ENCODE data around the gene ALLC. TPM values are rescaled to one million over a fixed set of nuclear protein-coding genes. Genes with fewer than 3 reads are reported as not detected.

Gene ALLC
- total RNA-seq, 2 donors from 2014 or later, result not detected

DNA sequence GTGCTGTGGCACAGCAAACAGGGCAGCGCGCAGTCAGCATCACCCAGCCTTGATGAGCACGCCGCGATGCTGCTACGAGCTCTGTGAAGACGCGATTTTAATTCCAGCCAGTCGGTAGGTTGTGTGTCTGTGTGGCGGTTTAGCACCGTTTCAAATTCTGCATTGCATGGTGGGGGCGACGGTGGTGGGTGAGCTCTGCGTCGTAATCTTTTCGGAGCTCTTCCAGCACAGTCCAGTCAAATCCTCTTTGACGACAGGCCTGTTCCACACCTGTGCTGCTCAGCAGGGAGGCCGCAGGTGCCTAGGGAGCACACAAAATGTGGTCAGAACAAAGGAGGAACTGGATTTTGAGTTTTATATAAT lies 8.6 kb downstream of the ALLC start:
- no peak for ATAC-seq
- no peak for DNase-seq
- intact Hi-C loops (cut with DNase I, micrococcal nuclease), result no loop called here

DNA sequence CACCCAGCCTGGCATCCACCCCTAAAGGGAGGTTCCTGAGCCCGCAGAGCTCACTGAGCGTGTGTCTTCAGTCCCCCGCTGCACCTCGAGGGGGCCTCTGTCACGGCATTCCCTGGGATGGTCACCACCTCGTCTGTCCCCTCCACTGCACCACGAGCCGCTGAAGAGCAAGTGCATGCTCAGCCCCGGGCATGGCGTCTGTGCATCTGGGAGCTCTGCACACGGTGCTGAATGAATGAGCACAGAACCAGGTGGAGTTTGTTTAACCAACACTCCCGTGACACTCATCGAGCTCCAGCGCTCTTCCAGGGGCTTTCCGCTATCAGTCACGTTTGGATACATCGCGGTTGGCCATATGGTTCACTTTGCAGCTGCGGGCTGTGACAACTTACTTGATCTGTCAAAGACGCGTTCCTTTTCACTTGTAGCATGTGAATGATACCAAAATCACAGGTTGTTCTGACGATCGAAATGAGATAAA lies 9.2 kb downstream of the ALLC start:
- intact Hi-C loops (cut with DNase I, micrococcal nuclease), result no loop called here
- DNase-seq (no peak), ATAC-seq (no peak)

- ATAC-seq (no peak), DNase-seq (no peak)
- intact Hi-C loops (cut with DNase I, micrococcal nuclease), result no loop called here
Observed at GRCh38 chr2:3669656-3670055, 11.7 kb downstream of the ALLC start.

- intact Hi-C loops (cut with DNase I, micrococcal nuclease), result no loop called here
- DNase-seq (no peak), ATAC-seq (no peak)
Observed at GRCh38 chr2:3670376-3670775, 12.4 kb downstream of the ALLC start.

DNA sequence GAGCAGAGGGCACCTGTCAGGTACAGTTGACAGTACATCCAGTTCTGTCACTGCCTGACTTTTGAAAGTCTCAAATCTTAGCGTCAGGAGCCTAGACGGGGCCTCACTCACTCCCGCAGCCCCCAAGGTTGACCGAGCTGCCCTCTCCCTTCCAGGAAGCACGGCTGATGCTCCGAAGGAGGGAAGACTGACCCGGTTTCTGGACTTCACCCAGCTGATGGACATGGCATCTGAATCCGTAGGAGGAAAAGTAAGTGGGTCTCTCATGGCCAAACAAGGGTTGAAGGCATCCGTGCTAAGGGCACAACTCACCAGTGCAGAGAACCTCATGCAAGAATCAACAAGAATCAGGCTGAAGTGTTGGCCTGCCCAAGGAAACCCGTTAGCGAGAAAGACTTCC lies 12.9 kb downstream of the ALLC start:
- DNase-seq, result no peak
- ATAC-seq, result no peak
- intact Hi-C loops (cut with DNase I, micrococcal nuclease), result no loop called here

DNA sequence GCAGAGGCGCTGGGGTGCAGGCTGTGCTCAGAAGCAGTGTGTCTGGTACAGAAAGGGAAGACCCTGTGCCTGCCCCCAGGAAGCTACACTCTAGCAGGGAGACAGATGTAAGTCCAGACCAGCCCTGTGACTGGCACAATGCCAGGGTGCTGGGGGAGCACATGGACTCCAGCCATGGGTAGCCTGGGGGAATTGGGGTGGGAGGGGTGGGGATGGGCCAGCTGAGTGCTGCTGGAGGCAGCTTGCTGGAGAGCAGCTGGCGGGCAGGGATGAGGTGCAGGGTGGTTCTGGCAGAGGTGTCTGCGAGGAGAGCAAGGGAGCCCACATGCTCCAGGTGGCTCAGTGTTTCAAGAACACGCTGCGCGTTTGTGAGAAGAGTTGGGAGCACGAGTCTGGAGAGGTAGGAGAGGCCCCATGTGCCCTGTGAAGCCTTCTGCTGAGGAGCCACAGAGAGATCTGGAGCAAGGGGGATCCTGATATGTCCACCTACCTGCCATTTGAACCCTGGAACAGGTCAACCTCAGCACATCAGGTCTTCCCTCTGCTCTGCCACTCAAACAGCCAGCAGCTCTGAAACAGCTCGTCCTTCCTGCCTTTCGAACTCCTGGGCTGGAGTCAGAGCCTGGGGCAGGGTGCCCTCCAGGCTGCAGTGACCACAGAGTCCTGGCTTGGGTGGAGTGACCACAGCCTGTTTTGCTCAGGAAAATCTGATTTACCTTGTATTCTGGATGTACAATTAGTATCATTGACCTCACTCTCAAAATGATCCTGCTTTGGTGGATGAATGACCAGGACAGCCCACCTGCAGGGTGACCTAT lies 15.1 kb downstream of the ALLC start:
- ATAC-seq (no peak), DNase-seq (no peak)
- intact Hi-C loops (cut with DNase I, micrococcal nuclease), result no loop called here

DNA sequence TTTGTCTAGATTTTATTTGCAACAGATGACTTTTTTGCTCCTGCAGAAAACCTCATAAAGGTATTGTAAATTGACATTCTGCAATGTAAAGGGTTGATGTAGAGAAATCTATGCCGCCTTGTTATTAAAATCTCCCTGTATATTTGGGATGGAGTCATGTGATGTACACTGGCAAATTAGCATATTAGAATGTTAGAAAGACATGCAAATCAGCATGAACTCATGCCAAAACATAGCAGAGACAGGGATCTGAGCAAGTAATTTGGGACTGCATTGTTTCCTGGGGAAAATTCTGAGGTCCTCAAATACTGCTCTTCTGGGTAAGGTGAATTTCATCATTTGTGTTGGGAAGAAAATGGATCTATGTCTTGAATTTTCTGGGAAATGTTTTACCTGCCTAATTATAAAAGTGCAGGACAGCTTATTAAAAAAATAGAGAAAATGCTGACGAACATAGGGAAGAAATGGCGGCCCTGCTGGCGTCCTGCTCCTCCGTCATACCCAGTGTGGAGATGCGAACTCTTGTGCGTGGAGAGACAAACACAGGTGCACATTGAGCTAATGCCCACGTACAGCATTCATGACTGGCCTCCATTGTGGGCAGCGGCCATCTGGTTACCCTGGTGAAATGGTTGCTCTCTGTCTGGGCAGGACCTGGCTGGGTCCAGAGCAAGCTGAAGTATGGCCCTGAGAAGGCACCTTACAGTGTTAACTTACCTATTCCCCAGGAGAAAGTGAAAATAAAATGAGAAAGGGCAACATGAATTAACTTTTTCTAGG lies 16.3 kb downstream of the ALLC start:
- intact Hi-C loops (cut with DNase I, micrococcal nuclease), result no loop called here
- ATAC-seq (no peak), DNase-seq (no peak)

GRCh38 chr2:3675687-3676086 lies 17.7 kb downstream of the ALLC start:
- ATAC-seq, result no peak
- DNase-seq, result no peak
- intact Hi-C loops (cut with DNase I, micrococcal nuclease), result no loop called here

- DNase-seq, result no peak
- no peak for ATAC-seq
- intact Hi-C loops (cut with DNase I, micrococcal nuclease), result no loop called here
Observed at GRCh38 chr2:3677436-3677835, 19.4 kb downstream of the ALLC start.

DNA sequence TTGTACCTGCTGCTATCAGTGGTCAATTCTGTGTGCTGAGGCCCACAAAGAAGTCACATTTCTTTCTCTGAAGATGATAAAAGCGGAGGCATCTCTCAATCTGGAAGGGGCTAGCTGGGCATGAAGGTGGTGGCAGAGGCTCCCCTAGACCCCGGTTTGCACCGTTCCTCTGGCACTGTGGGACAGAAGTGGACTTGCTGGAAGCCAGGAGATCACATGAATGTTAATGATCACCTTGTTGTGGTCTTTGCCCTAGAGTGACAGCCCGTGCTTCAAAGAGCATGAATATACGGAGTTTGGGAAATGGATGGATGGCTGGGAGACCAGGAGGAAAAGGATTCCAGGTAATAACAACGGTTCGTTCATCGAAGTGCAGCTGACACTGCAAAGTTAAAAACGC lies 20.2 kb downstream of the ALLC start:
- no peak for DNase-seq
- intact Hi-C loops (cut with DNase I, micrococcal nuclease), result no loop called here

GRCh38 chr2:3679180-3679579 lies 21.2 kb downstream of the ALLC start:
- ATAC-seq (no peak), DNase-seq (no peak)
- intact Hi-C loops (cut with DNase I, micrococcal nuclease), result no loop called here

More for the DNA sequence above, 20.2 kb downstream of the ALLC start:
- ATAC-seq, result no peak

GRCh38 chr2:3679616-3680393 lies 21.8 kb downstream of the ALLC start:
- ATAC-seq, result no peak
- intact Hi-C loops (cut with DNase I, micrococcal nuclease), result no loop called here
- no peak for DNase-seq

DNA sequence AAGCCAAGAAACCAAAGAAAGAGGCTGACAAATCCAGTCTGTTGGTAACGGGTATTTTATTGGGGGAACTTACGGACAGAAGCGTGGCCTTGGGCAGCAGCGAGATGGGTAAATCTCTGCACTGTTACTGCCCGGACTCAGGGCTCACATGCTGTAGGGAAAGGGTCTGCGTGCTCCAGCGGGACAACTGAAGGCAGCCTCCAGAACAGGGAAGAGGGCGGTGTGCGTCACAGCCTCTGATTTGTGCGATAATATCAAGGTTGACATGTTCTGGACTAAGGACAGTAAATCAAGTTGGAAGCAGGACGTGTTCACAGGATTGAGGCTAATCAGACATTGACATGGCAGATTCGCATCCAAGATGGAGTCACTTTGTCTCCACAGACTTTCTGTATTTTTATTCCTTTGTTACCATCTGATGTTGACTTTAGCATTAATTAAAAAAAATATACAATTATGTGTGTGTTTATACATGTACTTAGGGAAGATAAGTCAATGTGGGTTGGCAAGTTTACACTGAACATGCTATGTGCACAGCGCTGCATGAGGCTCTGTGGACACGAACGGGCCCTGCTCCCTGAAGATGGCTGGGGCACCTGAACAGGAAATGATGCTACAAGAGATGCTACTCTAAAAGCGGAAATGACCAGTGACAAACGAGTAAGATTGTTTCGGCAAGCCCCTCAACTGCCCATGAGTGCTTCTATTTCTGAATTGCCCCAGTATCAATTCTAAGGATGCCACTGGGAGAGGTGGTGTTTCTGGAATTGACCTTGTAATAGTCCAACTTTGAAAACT lies 22.7 kb downstream of the ALLC start:
- intact Hi-C loops (cut with DNase I, micrococcal nuclease), result no loop called here
- ATAC-seq (no peak), DNase-seq (no peak)

DNA sequence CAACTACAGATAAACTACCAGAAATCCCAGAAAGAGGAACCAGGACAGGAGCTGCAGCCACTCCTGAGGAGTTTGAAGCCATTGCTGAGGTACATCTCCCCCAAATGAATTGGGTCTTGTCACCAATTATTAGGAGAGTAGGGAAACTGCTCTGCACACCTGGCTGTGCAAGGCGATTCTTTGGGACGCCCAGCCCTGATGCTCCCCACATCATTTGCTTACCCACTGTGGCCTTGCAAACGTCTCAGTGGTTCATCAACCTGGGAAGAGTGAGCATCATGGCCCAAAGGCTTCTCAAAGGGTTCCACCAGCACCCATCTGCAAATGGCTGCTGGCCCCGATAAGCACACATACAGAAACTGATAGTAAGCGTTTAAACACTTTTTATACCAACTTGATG lies 23.6 kb downstream of the ALLC start:
- DNase-seq (no peak), ATAC-seq (no peak)
- intact Hi-C loops (cut with DNase I, micrococcal nuclease), result no loop called here

DNA sequence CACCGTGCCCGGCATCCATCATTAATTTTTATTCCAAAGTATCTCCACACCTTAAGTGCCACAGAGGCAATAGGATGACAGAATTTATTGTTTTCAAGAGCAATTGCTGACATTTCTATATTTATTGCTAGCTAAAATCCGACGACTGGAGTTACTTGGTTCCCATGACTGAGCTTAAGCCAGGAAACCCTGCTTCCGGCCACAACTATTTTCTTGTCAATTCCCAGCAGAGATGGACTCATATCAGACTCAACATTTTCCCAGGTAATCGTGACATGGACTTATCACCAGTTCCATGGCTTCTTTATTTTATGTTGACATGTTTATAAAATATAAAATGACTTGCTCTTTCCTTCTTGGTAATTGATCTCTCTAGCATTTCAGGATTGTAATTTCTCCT lies 24.8 kb downstream of the ALLC start:
- intact Hi-C loops (cut with DNase I, micrococcal nuclease), result no loop called here
- no peak for DNase-seq
- ATAC-seq, result no peak

DNA sequence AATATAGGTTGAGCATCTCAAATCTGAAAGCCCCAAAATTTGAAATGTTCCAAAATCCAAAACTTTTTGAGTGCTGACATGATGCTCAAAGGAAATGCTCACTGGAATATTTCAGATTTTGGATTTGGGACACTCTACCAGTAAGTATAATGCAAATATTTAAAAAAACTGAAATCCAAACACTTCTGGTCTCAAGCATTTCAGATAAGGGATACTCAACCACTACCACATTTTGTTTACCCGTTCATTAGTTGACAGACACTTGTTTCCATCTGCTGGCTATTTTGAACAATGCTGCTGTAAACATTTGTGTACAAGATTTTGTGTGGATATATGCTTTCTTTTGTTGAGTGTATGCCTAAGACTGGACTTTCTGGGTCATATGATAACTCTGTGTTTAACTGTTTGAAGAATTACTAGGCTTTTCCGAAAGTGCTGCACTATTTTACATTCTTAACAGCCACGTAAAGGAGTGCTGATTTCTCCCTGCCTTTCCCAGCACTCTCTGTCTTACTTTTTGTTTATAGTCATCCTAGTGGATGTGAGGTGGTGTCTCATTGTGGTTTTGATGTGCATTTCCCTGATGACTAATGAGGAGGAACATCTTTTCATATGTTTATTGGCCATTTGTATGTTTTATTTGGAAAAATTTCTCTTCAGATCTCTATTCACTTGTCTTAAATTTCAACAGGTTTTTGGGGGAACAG lies 25.9 kb downstream of the ALLC start:
- ATAC-seq (no peak), DNase-seq (no peak)
- intact Hi-C loops (cut with DNase I, micrococcal nuclease), result no loop called here

GRCh38 chr2:3689998-3690748 lies 32.2 kb downstream of the ALLC start:
- no peak for DNase-seq
- intact Hi-C loops (cut with DNase I, micrococcal nuclease), result no loop called here
- ATAC-seq, result no peak

DNA sequence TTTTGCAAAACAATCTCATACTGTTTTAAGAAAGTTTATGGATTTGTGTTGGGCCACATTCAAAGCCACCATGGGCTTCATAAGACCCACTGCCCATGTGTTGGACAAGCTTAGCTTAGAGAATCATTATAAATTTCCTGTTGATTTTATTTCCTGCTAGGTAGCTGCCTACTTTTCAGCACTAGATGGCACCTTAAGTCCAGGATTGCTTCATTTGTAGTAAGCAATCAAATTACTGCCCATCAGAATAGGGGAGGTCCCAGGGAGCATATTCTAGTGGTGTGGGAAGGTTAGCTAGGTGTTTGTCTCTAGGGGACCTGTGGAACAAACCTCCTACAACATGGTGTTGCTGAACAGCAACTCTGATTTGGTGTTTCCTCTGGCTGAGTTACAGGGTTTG lies 34.4 kb downstream of the ALLC start:
- DNase-seq, result no peak
- ATAC-seq, result no peak
- intact Hi-C loops (cut with DNase I, micrococcal nuclease), result no loop called here
